OCI-LY3 (cell line): Measurements from ENCODE around the gene HS3ST6.
"Not testable (repeated sequence)": the region's sequence is repeated elsewhere in the genome, so short reads cannot be mapped to it uniquely, and the experiment has no call there.

Experiments
- H2AFZ ChIP-seq: fragments of 200-600, 300-600 bp; shearing (Covaris generic); 2 replicates; pipeline ENCODE4 v1.6.0; 2014; ENCODE audit warnings: antibody characterized with exemption, low read depth, low read length
- H3K27ac ChIP-seq: fragments of 200-600, 300-600 bp; sonication (generic); 2 replicates; pipeline ENCODE4 v1.5.1; 2014; ENCODE audit warnings: mild to moderate bottlenecking, low read length, moderate library complexity, mixed read lengths
- H3K27me3 ChIP-seq: fragments of 200-600, 300-600 bp; sonication (generic); 2 replicates; pipeline ENCODE4 v1.6.1; 2014; ENCODE audit warnings: low read depth, low read length, mixed read lengths
- H3K36me3 ChIP-seq: fragments of 200-600, 300-600 bp; sonication (generic); replicated peaks from 2 replicates; pipeline ENCODE3; 2014; ENCODE audit warnings: low read depth, low read length, mixed read lengths
- H3K4me1 ChIP-seq: fragments of 300-600, 200-600 bp; sonication (generic); 2 replicates; pipeline ENCODE4 v1.6.1; 2014; ENCODE audit warnings: low read length, mixed read lengths
- H3K4me2 ChIP-seq: fragments of 200-600, 300-600 bp; sonication (generic); 2 replicates; pipeline ENCODE4 v1.6.1; 2014; ENCODE audit warnings: low read length, mixed read lengths
- H3K4me3 ChIP-seq: fragments of 300-600, 200-600 bp; sonication (generic); 2 replicates; pipeline ENCODE4 v1.5.1; 2014; ENCODE audit warnings: antibody characterized with exemption, mild to moderate bottlenecking, low read length, moderate library complexity
- H3K79me2 ChIP-seq: fragments of 300-600, 200-600 bp; shearing (Covaris generic); 2 replicates; pipeline ENCODE4 v1.6.1; 2014; ENCODE audit warnings: mild to moderate bottlenecking, low read length, mixed read lengths
- H3K9ac ChIP-seq: fragments of 300-600, 200-600 bp; shearing (Covaris generic); 2 replicates; pipeline ENCODE4 v1.6.0; 2014; ENCODE audit warnings: mild to moderate bottlenecking, low read length, moderate library complexity
- H3K9me3 ChIP-seq: fragments of 200-600, 300-600 bp; shearing (Covaris generic); 2 replicates; pipeline ENCODE4 v1.6.1; 2014; ENCODE audit warnings: low read length, mixed read lengths; ENCODE audit not compliant: insufficient read depth
- H4K20me1 ChIP-seq: fragments of 200-600, 300-600 bp; sonication (generic); 2 replicates; pipeline ENCODE4 v1.6.1; 2016; ENCODE audit warnings: low read length, mixed read lengths; ENCODE audit not compliant: insufficient read depth
- EZH2phosphoT487 ChIP-seq: fragments of 200-600 bp; shearing (Covaris generic); IDR thresholded peaks from 2 replicates; pipeline ENCODE4 v1.6.1; 2018; ENCODE audit warnings: antibody characterized with exemption, mixed run types, low read depth
- TF ChIP-seq, protein P1 (sequence below): fragments of 200-600, 300-600 bp; sonication (generic); IDR thresholded peaks from 2 replicates; pipeline ENCODE4 v1.5.1; 2014; ENCODE audit warnings: antibody characterized with exemption, low read length, low read depth

The HS3ST6 gene

DNA sequence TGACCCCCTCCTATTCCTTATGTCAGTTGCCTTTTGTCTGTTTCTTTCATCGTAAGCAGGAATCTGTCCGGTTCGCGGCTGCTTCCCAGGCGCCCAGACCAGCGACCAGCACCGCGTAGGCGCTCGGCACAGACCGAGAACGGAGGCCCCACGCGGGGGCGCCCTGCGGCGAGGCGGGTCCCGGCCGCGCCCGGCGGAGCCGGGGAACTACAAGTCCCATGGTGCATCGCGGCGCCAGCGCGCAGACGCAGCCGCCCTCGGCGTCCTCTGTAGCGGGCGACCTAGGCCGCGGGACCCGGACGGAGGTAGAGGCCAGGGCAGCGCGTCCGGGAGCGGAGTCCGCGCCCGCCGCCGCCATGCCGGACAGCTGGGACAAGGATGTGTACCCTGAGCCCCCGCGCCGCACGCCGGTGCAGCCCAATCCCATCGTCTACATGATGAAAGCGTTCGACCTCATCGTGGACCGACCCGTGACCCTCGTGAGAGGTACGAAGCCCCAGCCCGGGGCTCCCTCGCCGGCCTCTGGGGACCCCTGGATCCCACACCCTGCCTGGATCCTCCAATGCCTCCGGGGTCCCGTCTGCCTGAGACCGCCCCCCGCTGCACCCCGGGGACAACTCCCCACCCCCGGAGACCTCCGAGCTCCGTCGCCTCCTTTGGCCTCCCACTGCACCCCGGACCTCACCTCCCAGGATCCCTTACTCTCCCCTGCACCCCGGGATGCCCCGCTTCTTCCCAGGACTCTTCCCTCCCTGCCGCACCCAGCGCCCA, 41.2 kb upstream of the HS3ST6 start, which contains the start of gene NDUFB10:
TSS of gene NDUFB10 (plus strand) at position 270 of the 771 bp plus-strand sequence. CDS start at position 357, 87 bp downstream.
- H4K20me1 ChIP-seq, result peaks cover 32% of the 10 kb centered on the region
- peak within 1 kb of the TSS; percentile 89; the same call in 1 of the 2 replicates for H2AFZ ChIP-seq
- H3K79me2 ChIP-seq, result peaks cover 48% of the 10 kb centered on the region
- H3K4me1 ChIP-seq, result peaks cover 34% of the 10 kb centered on the region
- H3K27me3 ChIP-seq, result no peaks in the 10 kb centered on the region
- H3K36me3 ChIP-seq, result peaks cover 24% of the 10 kb centered on the region
- peak within 1 kb of the TSS; percentile 62 for H3K27ac ChIP-seq
- no peaks in the 10 kb centered on the region for H3K9me3 ChIP-seq
- H3K4me3 ChIP-seq, result peak within 1 kb of the TSS; percentile 89
- peak within 1 kb of the TSS; percentile 84 for H3K4me2 ChIP-seq
- TF ChIP-seq EZH2phosphoT487, result no peak
- TF ChIP-seq, protein P1, sequence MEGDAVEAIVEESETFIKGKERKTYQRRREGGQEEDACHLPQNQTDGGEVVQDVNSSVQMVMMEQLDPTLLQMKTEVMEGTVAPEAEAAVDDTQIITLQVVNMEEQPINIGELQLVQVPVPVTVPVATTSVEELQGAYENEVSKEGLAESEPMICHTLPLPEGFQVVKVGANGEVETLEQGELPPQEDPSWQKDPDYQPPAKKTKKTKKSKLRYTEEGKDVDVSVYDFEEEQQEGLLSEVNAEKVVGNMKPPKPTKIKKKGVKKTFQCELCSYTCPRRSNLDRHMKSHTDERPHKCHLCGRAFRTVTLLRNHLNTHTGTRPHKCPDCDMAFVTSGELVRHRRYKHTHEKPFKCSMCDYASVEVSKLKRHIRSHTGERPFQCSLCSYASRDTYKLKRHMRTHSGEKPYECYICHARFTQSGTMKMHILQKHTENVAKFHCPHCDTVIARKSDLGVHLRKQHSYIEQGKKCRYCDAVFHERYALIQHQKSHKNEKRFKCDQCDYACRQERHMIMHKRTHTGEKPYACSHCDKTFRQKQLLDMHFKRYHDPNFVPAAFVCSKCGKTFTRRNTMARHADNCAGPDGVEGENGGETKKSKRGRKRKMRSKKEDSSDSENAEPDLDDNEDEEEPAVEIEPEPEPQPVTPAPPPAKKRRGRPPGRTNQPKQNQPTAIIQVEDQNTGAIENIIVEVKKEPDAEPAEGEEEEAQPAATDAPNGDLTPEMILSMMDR, result peak; percentile 79
- peak within 1 kb of the TSS; percentile 90 for H3K9ac ChIP-seq

DNA sequence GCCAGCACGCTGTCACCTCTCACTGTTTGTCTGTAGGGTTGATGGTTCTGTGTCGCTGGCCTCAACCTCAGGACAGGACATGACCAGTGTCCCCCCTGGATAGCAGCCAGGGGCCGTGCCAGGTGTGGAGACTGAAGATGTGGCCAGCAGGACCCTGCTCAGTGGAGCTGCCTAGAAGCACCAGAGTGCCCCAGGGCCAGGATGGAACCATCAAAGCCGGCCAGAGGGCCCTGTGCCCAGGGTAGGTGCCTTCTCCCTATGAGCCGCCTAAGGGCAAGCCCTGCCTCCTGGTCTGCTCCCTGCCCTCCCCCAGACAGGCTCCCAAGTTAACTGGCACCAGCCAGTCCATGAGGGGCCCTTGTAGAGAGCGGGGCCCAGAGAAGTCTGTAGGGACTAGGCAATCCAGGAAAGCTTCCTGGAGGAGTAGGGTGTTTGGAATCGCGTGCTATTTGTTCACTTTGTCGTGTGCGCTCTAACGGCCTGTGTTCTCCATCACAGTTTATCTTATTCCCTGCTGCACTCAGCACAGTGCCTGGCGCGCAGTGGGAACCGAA, 40.6 kb upstream of the HS3ST6 start:
- H3K79me2 ChIP-seq, result peaks cover 42% of the 10 kb centered on the region
- no peaks in the 10 kb centered on the region for H3K9me3 ChIP-seq
- H3K27ac ChIP-seq, result no peak overlapping the region
- peaks cover 28% of the 10 kb centered on the region for H4K20me1 ChIP-seq
- peak overlapping the region; percentile 89; the same call in 1 of the 2 replicates for H2AFZ ChIP-seq
- peaks cover 20% of the 10 kb centered on the region for H3K36me3 ChIP-seq
- no peak for TF ChIP-seq EZH2phosphoT487
- TF ChIP-seq, protein P1, result no peak
- H3K4me1 ChIP-seq, result peaks cover 34% of the 10 kb centered on the region
- H3K9ac ChIP-seq, result peak overlapping the region; percentile 41; the same call in 1 of the 2 replicates
- peak overlapping the region; percentile 89 for H3K4me3 ChIP-seq
- no peaks in the 10 kb centered on the region for H3K27me3 ChIP-seq
- H3K4me2 ChIP-seq, result peak overlapping the region; percentile 84

DNA sequence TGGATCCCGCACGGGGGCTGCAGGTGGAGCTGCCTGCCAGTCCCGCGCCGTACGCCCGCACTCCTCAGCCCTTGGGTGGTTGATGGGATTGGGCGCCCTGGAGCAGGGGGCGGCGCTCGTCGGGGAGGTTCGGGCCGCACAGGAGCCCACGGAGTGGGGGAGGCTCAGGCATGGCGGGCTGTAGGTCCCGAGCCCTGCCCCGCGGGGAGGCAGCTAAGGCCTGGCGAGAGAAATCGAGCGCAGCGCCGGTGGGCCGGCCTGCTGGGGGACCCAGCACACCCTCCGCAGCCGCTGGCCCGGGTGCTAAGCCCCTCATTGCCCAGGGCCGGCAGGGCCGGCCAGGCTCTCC, 39.9 kb upstream of the HS3ST6 start:
- Histone ChIP-seq H3K36me3 (peaks cover 13% of the 10 kb centered on the region), H3K4me1 (peaks cover 32% of the 10 kb centered on the region), H3K79me2 (peaks cover 35% of the 10 kb centered on the region), H4K20me1 (peaks cover 22% of the 10 kb centered on the region)
- not testable (repeated sequence) for H3K9me3 ChIP-seq, H3K27me3 ChIP-seq, H3K4me3 ChIP-seq, H3K4me2 ChIP-seq, H2AFZ ChIP-seq, H3K27ac ChIP-seq, H3K9ac ChIP-seq

DNA sequence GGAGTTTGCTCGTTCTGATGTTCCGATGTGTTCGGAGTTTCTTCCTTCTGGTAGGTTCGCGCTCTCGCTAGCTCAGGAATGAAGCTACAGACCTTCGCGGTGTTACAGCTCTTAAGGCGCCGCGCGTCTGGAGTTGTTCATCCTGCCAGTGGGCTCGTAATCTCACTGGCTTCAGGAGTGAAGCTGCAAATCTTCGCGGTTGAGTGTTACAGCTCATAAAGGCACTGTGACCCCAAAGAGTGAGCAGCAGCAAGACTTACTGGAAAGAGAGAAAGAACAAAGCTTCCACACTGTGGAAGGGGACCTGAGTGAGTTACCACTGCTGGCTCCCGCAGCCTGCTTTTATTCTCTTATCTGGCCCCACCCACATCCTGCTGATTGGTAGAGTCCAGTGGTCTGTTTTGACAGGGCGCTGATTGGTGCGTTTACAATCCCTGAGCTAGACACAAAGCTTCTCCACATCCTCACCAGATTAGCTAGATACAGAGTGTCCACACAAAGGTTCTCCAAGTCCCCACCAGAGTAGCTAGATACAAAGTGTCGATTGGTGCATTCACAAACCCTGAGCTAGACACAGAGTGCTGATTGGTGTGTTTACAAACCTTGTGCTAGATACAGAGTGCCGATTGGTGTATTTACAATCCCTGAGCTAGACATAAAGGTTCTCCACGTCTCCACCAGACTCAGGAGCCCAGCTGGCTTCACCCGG, 39.4 kb upstream of the HS3ST6 start:
- peaks cover 27% of the 10 kb centered on the region for H3K4me1 ChIP-seq
- not testable (repeated sequence) for H3K4me3 ChIP-seq, H3K9ac ChIP-seq, H3K36me3 ChIP-seq, H3K27ac ChIP-seq, H3K4me2 ChIP-seq, H3K9me3 ChIP-seq, H3K27me3 ChIP-seq, H2AFZ ChIP-seq
- H3K79me2 ChIP-seq, result peaks cover 30% of the 10 kb centered on the region
- H4K20me1 ChIP-seq, result peaks cover 16% of the 10 kb centered on the region

DNA sequence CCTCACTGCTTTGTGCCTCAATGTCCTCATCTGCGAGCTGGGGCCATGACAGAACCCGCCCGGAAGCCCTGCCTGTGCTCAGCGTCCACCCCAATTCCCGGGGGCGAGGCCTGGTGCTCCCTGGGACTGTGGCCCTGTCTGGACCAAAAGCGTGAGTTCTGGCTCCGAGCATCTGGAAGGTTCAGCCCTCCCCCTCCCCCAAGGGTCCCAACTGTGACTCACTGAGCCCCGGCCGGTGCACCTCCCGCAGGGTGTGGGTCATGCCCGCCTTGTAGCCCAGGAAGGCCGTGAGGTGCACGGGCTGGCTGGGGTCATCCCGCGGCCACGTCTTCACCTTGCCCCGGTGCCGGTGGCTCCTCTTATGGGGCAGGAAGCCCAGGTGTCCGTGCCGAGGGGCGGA, 35.5 kb upstream of the HS3ST6 start:
- H4K20me1 ChIP-seq, result no peaks in the 10 kb centered on the region
- H3K27ac ChIP-seq, result no peak overlapping the region
- H3K9ac ChIP-seq, result no peak overlapping the region
- no peaks in the 10 kb centered on the region for H3K27me3 ChIP-seq
- H3K9me3 ChIP-seq, result no peaks in the 10 kb centered on the region
- no peak for TF ChIP-seq EZH2phosphoT487
- TF ChIP-seq, protein P1, result no peak
- no peaks in the 10 kb centered on the region for H3K79me2 ChIP-seq
- no peak overlapping the region for H3K4me2 ChIP-seq
- no peak overlapping the region for H3K4me3 ChIP-seq
- H3K36me3 ChIP-seq, result no peaks in the 10 kb centered on the region
- H2AFZ ChIP-seq, result no peak overlapping the region
- no peaks in the 10 kb centered on the region; the same call in 1 of the 2 replicates for H3K4me1 ChIP-seq
